HEK293 (cell line): ENCODE results near the gene TCF12.

Source experiments
- CTCF ChIA-PET: fragments of 350-600 bp; formaldehyde crosslinking; extraction: SDS; loops from one replicate; lab custom pipeline; 2021; ENCODE audit warnings: antibody characterized with exemption; lab: Yijun Ruan, JAX
- POLR2A ChIA-PET: fragments of 300-600 bp; formaldehyde crosslinking; extraction: SDS; loops from one replicate; lab custom pipeline; 2020; ENCODE audit warnings: antibody characterized with exemption, inconsistent platforms; lab: Yijun Ruan, JAX
- H3K27ac ChIP-seq: fragments of 200-500 bp; sonication (Bioruptor generic); 2 replicates; pipeline ENCODE4 v1.5.1; 2014; ENCODE audit warnings: low read depth, low read length, control low read depth, inconsistent platforms; ENCODE audit errors: extremely low read depth
- H3K36me3 ChIP-seq, 2 experiments: fragments of 200-500 bp in 1 of 2; sonication (Bioruptor generic) in 1 of 2; 1 replicate in 1 of 2; 2 replicates in 1 of 2; pipeline ENCODE4 v1.5.1; 2014 to 2017; ENCODE audit warnings: inconsistent platforms in 2 of 2, low read length in 2 of 2; ENCODE audit not compliant: control insufficient read depth in 2 of 2, insufficient read depth in 1 of 2
- H3K4me1 ChIP-seq: fragments of 200-500 bp; sonication (Bioruptor generic); 2 replicates; pipeline ENCODE4 v1.5.1; 2014; ENCODE audit warnings: mild to moderate bottlenecking, low read length, inconsistent platforms; ENCODE audit not compliant: control insufficient read depth, insufficient read depth
- H3K4me3 ChIP-seq: 2 replicates; pipeline ENCODE4 v1.5.1; 2011; ENCODE audit warnings: low read depth, mild to moderate bottlenecking, control low read depth, low read length, moderate library complexity
- H3K9me3 ChIP-seq: fragments of 200-500 bp; sonication (Bioruptor generic); 2 replicates; pipeline ENCODE4 v1.5.1; 2014; ENCODE audit warnings: low read depth, low read length, inconsistent platforms; ENCODE audit not compliant: control insufficient read depth, insufficient read depth
- GLI2 ChIP-seq: fragments of 450-650 bp; formaldehyde crosslinking; IDR thresholded peaks from 2 replicates; pipeline ENCODE4; 2017; ENCODE audit warnings: missing biosample characterization, missing genetic modification characterization, low read depth, borderline replicate concordance
- GLIS1 ChIP-seq: fragments of 450-650 bp; formaldehyde crosslinking; IDR thresholded peaks from 2 replicates; pipeline ENCODE4 v1.5.1; 2016; ENCODE audit warnings: missing biosample characterization, missing genetic modification characterization
- HIC1 ChIP-seq: fragments of 450-650 bp; formaldehyde crosslinking; IDR thresholded peaks from 2 replicates; pipeline ENCODE4 v1.5.1; 2016; ENCODE audit warnings: missing biosample characterization, missing genetic modification characterization
- KLF16 ChIP-seq: fragments of 450-650 bp; formaldehyde crosslinking; IDR thresholded peaks from 2 replicates; pipeline ENCODE4 v1.5.1; 2017; ENCODE audit warnings: missing biosample characterization, missing genetic modification characterization
- PRDM6 ChIP-seq: fragments of 450-650 bp; formaldehyde crosslinking; IDR thresholded peaks from 2 replicates; pipeline ENCODE4 v1.5.1; 2017; ENCODE audit warnings: missing biosample characterization, missing genetic modification characterization
- SP7 ChIP-seq: fragments of 450-650 bp; formaldehyde crosslinking; IDR thresholded peaks from 2 replicates; pipeline ENCODE4 v1.5.1; 2016; ENCODE audit warnings: missing biosample characterization, missing genetic modification characterization
- ZNF140 ChIP-seq: fragments of 450-650 bp; formaldehyde crosslinking; IDR thresholded peaks from 2 replicates; pipeline ENCODE4 v1.5.1; 2016; ENCODE audit warnings: missing biosample characterization, missing genetic modification characterization
- ZNF184 ChIP-seq: fragments of 450-650 bp; IDR thresholded peaks from 2 replicates; pipeline ENCODE4 v1.5.1; 2018; ENCODE audit warnings: missing biosample characterization, mild to moderate bottlenecking, missing genetic modification characterization
- ZNF221 ChIP-seq: fragments of 450-650 bp; formaldehyde crosslinking; IDR thresholded peaks from 2 replicates; pipeline ENCODE4 v1.5.1; 2017; ENCODE audit warnings: missing biosample characterization, missing genetic modification characterization, borderline replicate concordance
- ZNF248 ChIP-seq: fragments of 450-650 bp; formaldehyde crosslinking; IDR thresholded peaks from 2 replicates; pipeline ENCODE4 v1.5.1; 2017; ENCODE audit warnings: missing biosample characterization, missing genetic modification characterization
- ZNF354C ChIP-seq: fragments of 450-650 bp; formaldehyde crosslinking; IDR thresholded peaks from 2 replicates; pipeline ENCODE4 v1.5.1; 2016; ENCODE audit warnings: missing biosample characterization, missing genetic modification characterization, low read depth, borderline replicate concordance
- ZNF48 ChIP-seq: fragments of 450-650 bp; formaldehyde crosslinking; IDR thresholded peaks from 2 replicates; pipeline ENCODE4 v1.5.1; 2016; ENCODE audit warnings: missing biosample characterization, missing genetic modification characterization
- ZNF501 ChIP-seq: fragments of 450-650 bp; formaldehyde crosslinking; IDR thresholded peaks from 2 replicates; pipeline ENCODE4 v1.5.1; 2016; ENCODE audit warnings: missing biosample characterization, missing genetic modification characterization
- ZNF530 ChIP-seq: fragments of 450-650 bp; formaldehyde crosslinking; IDR thresholded peaks from 2 replicates; pipeline ENCODE4 v1.5.1; 2016; ENCODE audit warnings: low read depth, missing biosample characterization, missing genetic modification characterization
- ZNF544 ChIP-seq: fragments of 450-650 bp; formaldehyde crosslinking; IDR thresholded peaks from 2 replicates; pipeline ENCODE4 v1.5.0; 2017; ENCODE audit warnings: missing biosample characterization, missing genetic modification characterization
- ZNF571 ChIP-seq: fragments of 450-650 bp; formaldehyde crosslinking; IDR thresholded peaks from 2 replicates; pipeline ENCODE4 v1.5.0; 2017; ENCODE audit warnings: missing biosample characterization, missing genetic modification characterization
- ZNF621 ChIP-seq: fragments of 450-650 bp; formaldehyde crosslinking; IDR thresholded peaks from 2 replicates; pipeline ENCODE4 v1.5.1; 2017; ENCODE audit warnings: missing biosample characterization, missing genetic modification characterization
- ZNF664 ChIP-seq: fragments of 450-650 bp; formaldehyde crosslinking; IDR thresholded peaks from 2 replicates; pipeline ENCODE4 v1.5.1; 2016; ENCODE audit warnings: missing biosample characterization, missing genetic modification characterization
- ZXDB ChIP-seq: fragments of 450-650 bp; formaldehyde crosslinking; IDR thresholded peaks from 2 replicates; pipeline ENCODE4 v1.5.1; 2016; ENCODE audit warnings: missing biosample characterization, missing genetic modification characterization
- TF ChIP-seq, protein P1 (sequence below): fragments of 450-650 bp; formaldehyde crosslinking; IDR thresholded peaks from 2 replicates; pipeline ENCODE4 v1.5.1; 2016; ENCODE audit warnings: missing biosample characterization, missing genetic modification characterization
- TF ChIP-seq, protein P2 (sequence below): fragments of 450-650 bp; IDR thresholded peaks from 2 replicates; pipeline ENCODE4 v1.5.1; 2018; ENCODE audit warnings: missing biosample characterization, missing genetic modification characterization

TCF12 gene

GRCh38 chr15:57032338-57032737 is 113.9 kb downstream of the TCF12 start (continued):
- TF ChIP-seq, protein P1, sequence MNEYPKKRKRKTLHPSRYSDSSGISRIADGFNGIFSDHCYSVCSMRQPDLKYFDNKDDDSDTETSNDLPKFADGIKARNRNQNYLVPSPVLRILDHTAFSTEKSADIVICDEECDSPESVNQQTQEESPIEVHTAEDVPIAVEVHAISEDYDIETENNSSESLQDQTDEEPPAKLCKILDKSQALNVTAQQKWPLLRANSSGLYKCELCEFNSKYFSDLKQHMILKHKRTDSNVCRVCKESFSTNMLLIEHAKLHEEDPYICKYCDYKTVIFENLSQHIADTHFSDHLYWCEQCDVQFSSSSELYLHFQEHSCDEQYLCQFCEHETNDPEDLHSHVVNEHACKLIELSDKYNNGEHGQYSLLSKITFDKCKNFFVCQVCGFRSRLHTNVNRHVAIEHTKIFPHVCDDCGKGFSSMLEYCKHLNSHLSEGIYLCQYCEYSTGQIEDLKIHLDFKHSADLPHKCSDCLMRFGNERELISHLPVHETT (tag by site-specific recombination), result no peak
- no peak for TF ChIP-seq ZNF48 (tag by site-specific recombination)
- TF ChIP-seq, all 188 proteins: peak for 0

- CTCF ChIA-PET, result no interaction called here
- Histone ChIP-seq H3K36me3 (no peaks in the 10 kb centered on the region), H3K4me1 (peaks cover 23% of the 10 kb centered on the region)
Observed at GRCh38 chr15:57033715-57034439, 115.4 kb downstream of the TCF12 start.

DNA sequence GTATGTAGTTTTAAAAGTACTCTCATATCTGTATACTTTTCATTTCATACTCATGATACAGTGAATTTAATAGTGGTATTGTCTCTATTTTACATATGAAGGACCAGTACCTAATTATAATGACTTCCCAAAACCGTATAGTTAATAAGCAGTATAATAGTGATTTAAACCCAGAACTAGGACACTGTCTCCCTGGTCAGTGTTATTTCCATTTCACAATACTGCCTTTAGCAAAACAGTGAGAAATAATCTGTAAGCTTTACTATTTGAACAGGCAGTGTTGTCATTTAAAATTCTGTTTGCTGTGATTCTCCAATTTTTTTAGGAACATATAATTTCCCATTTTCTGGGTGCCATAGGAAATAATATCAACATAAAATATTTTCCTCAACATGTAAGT is 116.2 kb downstream of the TCF12 start:
- ChIA-PET POLR2A (no interaction called here), CTCF (no interaction called here)
- Histone ChIP-seq H3K36me3 (no peaks in the 10 kb centered on the region), H3K9me3 (no peaks in the 10 kb centered on the region), H3K4me1 (peaks cover 23% of the 10 kb centered on the region), H3K27ac (no peak overlapping the region), H3K4me3 (no peak overlapping the region)
- TF ChIP-seq KLF16 (tag by site-specific recombination), result no peak
- no peak for TF ChIP-seq ZNF354C (tag by site-specific recombination)
- TF ChIP-seq ZNF621, result no peak

More at GRCh38 chr15:57033715-57034439, 115.4 kb downstream of the TCF12 start:
- POLR2A ChIA-PET, result no interaction called here
- H3K4me3 ChIP-seq, result no peak overlapping the region
- H3K27ac ChIP-seq, result no peak overlapping the region
- TF ChIP-seq SP7 (tag by site-specific recombination) (peak; percentile 32; the same call in 1 of the 2 replicates), ZNF140 (no peak), ZNF664 (peak; percentile 90), HIC1 (tag by site-specific recombination) (no peak), PRDM6 (tag by site-specific recombination) (peak; percentile 52)
- no peaks in the 10 kb centered on the region for H3K9me3 ChIP-seq

DNA sequence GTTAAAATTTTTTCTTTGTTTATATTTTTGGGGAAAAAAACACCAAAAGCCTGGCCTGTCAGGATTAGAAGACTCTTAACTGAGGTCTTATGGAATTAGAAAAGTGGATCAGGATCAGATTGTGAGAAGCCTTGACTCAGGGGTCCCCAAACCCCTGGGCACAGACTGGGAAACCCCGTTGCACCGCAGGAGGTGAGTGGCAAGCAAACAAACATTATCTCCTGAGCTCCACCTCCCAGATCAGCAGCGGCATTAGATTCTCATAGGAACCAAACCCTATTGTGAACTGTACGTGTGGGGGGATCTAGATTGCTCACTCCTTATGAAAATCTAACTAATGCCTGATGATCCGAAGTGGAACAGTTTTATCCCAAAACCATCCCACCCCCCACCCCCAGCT is 117.2 kb downstream of the TCF12 start:
- CTCF ChIA-PET, result no interaction called here
- peaks cover 23% of the 10 kb centered on the region for H3K4me1 ChIP-seq
- H3K27ac ChIP-seq, result no peak overlapping the region; the same call in 1 of the 2 replicates
- TF ChIP-seq ZNF248 (tag by site-specific recombination) (no peak), ZNF501 (tag by site-specific recombination) (no peak), ZXDB (tag by site-specific recombination) (peak; percentile 92), ZNF530 (tag by site-specific recombination) (no peak), ZNF221 (tag by site-specific recombination) (no peak), ZNF184 (tag by site-specific recombination) (no peak), GLIS1 (tag by site-specific recombination) (peak; percentile 62), ZNF571 (no peak), ZNF544 (tag by site-specific recombination) (no peak), GLI2 (tag by site-specific recombination) (no peak)
- TF ChIP-seq, protein P2, sequence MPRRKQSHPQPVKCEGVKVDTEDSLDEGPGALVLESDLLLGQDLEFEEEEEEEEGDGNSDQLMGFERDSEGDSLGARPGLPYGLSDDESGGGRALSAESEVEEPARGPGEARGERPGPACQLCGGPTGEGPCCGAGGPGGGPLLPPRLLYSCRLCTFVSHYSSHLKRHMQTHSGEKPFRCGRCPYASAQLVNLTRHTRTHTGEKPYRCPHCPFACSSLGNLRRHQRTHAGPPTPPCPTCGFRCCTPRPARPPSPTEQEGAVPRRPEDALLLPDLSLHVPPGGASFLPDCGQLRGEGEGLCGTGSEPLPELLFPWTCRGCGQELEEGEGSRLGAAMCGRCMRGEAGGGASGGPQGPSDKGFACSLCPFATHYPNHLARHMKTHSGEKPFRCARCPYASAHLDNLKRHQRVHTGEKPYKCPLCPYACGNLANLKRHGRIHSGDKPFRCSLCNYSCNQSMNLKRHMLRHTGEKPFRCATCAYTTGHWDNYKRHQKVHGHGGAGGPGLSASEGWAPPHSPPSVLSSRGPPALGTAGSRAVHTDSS (tag by site-specific recombination), result no peak
- TF ChIP-seq, all 188 proteins: peak for 2
- no peaks in the 10 kb centered on the region for H3K9me3 ChIP-seq
- H3K4me3 ChIP-seq, result no peak overlapping the region
- POLR2A ChIA-PET, result no interaction called here
- no peaks in the 10 kb centered on the region for H3K36me3 ChIP-seq
